ENCODE data around the gene KEAP1. TPM values are rescaled to one million over a fixed set of nuclear protein-coding genes. Genes with fewer than 3 reads are reported as not detected.

Gene KEAP1
- total and polyA plus RNA-seq, 2 of the 8 experiments (the other 6 are each of a cell fraction or from before 2014, with no cell fraction given), result 80.6 to 106 TPM

DNA sequence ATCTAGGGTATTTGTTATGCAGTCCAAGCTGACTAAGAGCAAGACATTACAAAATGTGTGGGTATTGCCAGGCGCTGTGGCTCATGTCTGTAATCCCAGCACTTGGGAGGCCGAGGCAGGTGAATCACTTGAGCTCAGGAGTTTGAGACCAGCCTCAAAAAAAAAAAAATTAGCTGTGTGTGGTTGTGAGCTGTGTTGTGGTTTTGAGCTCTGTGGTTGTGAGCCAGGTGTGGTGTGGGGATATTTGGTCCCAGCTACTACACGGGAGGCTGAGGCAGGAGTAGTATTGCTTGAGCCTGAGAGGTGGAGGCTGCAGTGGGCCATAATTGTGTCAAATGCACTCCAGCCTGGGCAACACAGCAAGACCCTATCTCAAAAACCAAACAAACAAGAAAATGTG is 5.6 kb upstream of the KEAP1 start:
- H2BK20ac ChIP-seq (ENCODE audit: low read length), result no peak overlapping the region
- H3K4me3 ChIP-seq (ENCODE audit: extremely low read depth in 1 of 4, insufficient read depth in 2 of 4, low read depth in 3 of 4, low read length in 4 of 4), result no peak overlapping the region
- DNase-seq (ENCODE audit: low read depth in 1 of 2, low spot score in 2 of 2), result no peak
- no peak overlapping the region for H2AFZ ChIP-seq (ENCODE audit: low read length)
- no peak overlapping the region for H3K56ac ChIP-seq (replicated peaks; ENCODE audit: insufficient read length, low read depth, low read length)
- peaks cover 0 to 5% (median 4%) of the 10 kb centered on the region in 4 experiments; a peak in 6 of 7 replicates for H3K4me1 ChIP-seq (replicated peaks in 1 of 4; ENCODE audit: control insufficient read depth in 3 of 4, insufficient read depth in 4 of 4, low read length in 3 of 4)
- H2BK120ac ChIP-seq (replicated peaks; ENCODE audit: low read depth, low read length), result no peak overlapping the region
- no peak overlapping the region for H2BK15ac ChIP-seq (ENCODE audit: low read length)
- H3K27me3 ChIP-seq (replicated peaks in 1 of 4; ENCODE audit: control insufficient read depth in 3 of 4, extremely low read depth in 1 of 4, insufficient read depth in 3 of 4, low read length in 3 of 4), result peaks cover 8 to 14% (median 12%) of the 10 kb centered on the region in 4 experiments; a peak in 6 of 7 replicates
- WGBS, 2 experiments (ENCODE audit: extremely low coverage in 1 of 2, insufficient coverage in 1 of 2, insufficient read length in 1 of 2, insufficient replicate concordance in 2 of 2, low coverage in 1 of 2, low lambda C conversion rate in 2 of 2, missing lambda C conversion rate in 1 of 2), result 96% methylated on average over 3 of the region's 3 CpGs; no CpG with 5 or more reads in 1 of the 2 experiments
- no peaks in the 10 kb centered on the region for H3K36me3 ChIP-seq (ENCODE audit: control insufficient read depth in 2 of 4, insufficient read depth in 4 of 4, low read length in 3 of 4)
- ChIA-PET POLR2A (ENCODE audit: partially characterized antibody) (interaction anchor here (1.7 kb wide), 1 partner anchor 9 kb away, joined by 4 read pairs; no protein-coding TSS in a partner anchor), CTCF (ENCODE audit: partially characterized antibody) (interaction anchor here (0.6 to 6.5 kb wide), 20 partner anchors 9 to 159 kb away, joined by 3 to 55 read pairs (median 4); partner anchors contain the start of gene S1PR5)
- H2AK5ac ChIP-seq (ENCODE audit: low read depth, low read length), result no peak overlapping the region
- TF ChIP-seq RNF2 (IDR thresholded peaks at IDR 0.05; ENCODE audit: borderline replicate concordance, low read depth, low read length, missing control alignments, poor library complexity, severe bottlenecking) (no peak), RAD21 (IDR thresholded peaks at IDR 0.05 in 1 of 2, conservative IDR thresholded peaks at IDR 0.05 in 1 of 2; ENCODE audit: low read depth in 2 of 2, low read length in 2 of 2) (no peak)
- no peak overlapping the region for H2BK5ac ChIP-seq (ENCODE audit: low read depth, low read length)
- H2BK12ac ChIP-seq (ENCODE audit: low read depth, low read length), result no peak overlapping the region
- H3K9ac ChIP-seq (replicated peaks in 1 of 4; ENCODE audit: extremely low read depth in 1 of 4, low read depth in 3 of 4, low read length in 3 of 4), result no peak overlapping the region
- H3K18ac ChIP-seq (ENCODE audit: extremely low read depth, low read length), result no peak overlapping the region
- no peak overlapping the region for H3K4ac ChIP-seq (replicated peaks; ENCODE audit: insufficient read length, low read depth, low read length)
- no peak overlapping the region for H4K91ac ChIP-seq (replicated peaks; ENCODE audit: insufficient read length, low read length)
- H3K9me3 ChIP-seq (ENCODE audit: insufficient read depth in 2 of 2, low read depth in 1 of 2, low read length in 1 of 2), result no peaks in the 10 kb centered on the region
- peaks cover under 1% of the 10 kb centered on the region; the same call in 1 of the 2 replicates for H3K23me2 ChIP-seq (ENCODE audit: low read depth, low read length)
- H3K14ac ChIP-seq (ENCODE audit: insufficient read length), result no peak overlapping the region
- H3K23ac ChIP-seq (ENCODE audit: insufficient read length), result no peak overlapping the region
- no peak overlapping the region for H3K27ac ChIP-seq (ENCODE audit: low read depth, low read length)
- no peaks in the 10 kb centered on the region for H3K79me2 ChIP-seq (ENCODE audit: control insufficient read depth in 1 of 2, insufficient read depth in 2 of 2, low read length in 2 of 2)
- H4K5ac ChIP-seq (ENCODE audit: insufficient read length, low read depth, low read length), result no peak overlapping the region
- H3K4me2 ChIP-seq (ENCODE audit: insufficient read depth in 1 of 2, low read depth in 2 of 2, low read length in 2 of 2), result no peak overlapping the region
- no peak overlapping the region for H4K8ac ChIP-seq (ENCODE audit: extremely low read depth, insufficient read depth, low read length)
- FAIRE-seq, result no peak
- H4K20me1 ChIP-seq (replicated peaks in 1 of 2; ENCODE audit: control insufficient read depth in 1 of 2, insufficient read depth in 2 of 2, low read length in 2 of 2), result peaks cover 1 to 2% of the 10 kb centered on the region in 2 experiments
- no peaks in the 10 kb centered on the region for H3K79me1 ChIP-seq (ENCODE audit: low read depth, low read length)

Measured in H1 (cell line).